ENCODE data around the gene SAMD1. TPM values are rescaled to one million over a fixed set of nuclear protein-coding genes. Genes with fewer than 3 reads are reported as not detected.

The SAMD1 gene
- polyA plus RNA-seq, 1 donor (not counting 4 experiments of a cell fraction or from before 2014, with no cell fraction given), result 5.3 TPM

GRCh38 chr19:14111486-14111885 is 20.9 kb upstream of the SAMD1 start:
- TF ChIP-seq EZH2 (IDR thresholded peaks at IDR 0.05; ENCODE audit: low read length) (no peak), CTCF (optimal IDR thresholded peaks at IDR 0.05 in 1 of 3, IDR thresholded peaks at IDR 0.05 in 1 of 3, conservative IDR thresholded peaks at IDR 0.05 in 1 of 3; ENCODE audit: extremely low read depth in 1 of 3, insufficient read depth in 2 of 3, low read length in 3 of 3) (no peak)
- DNase-seq (ENCODE audit: low read depth, low spot score) (no peak), FAIRE-seq (no peak)
- dilution Hi-C loops (cut with MboI; ENCODE audit: extremely low pct_ligation_motif_present, low sequenced_read_pairs), result no loop called here
- no peak overlapping the region for H2AFZ ChIP-seq (ENCODE audit: control insufficient read depth, low read length)
- no peaks in the 10 kb centered on the region for H3K9me3 ChIP-seq (ENCODE audit: control insufficient read depth, low read depth, low read length)
- no peak overlapping the region for H3K4me3 ChIP-seq (ENCODE audit: control insufficient read depth in 2 of 3, extremely low read depth in 1 of 3, insufficient read depth in 2 of 3, low read depth in 1 of 3, low read length in 3 of 3)
- H3K9me1 ChIP-seq (ENCODE audit: control insufficient read depth, extremely low read depth, insufficient read depth, low read length), result no peaks in the 10 kb centered on the region
- H3K4me2 ChIP-seq (ENCODE audit: control insufficient read depth, extremely low read depth, insufficient read depth, low read depth, low read length), result no peak overlapping the region
- H4K20me1 ChIP-seq (ENCODE audit: control insufficient read depth, extremely low read depth, insufficient read depth, low read length), result no peaks in the 10 kb centered on the region
- H3K9ac ChIP-seq (ENCODE audit: control insufficient read depth, extremely low read depth, insufficient read depth, low read length), result no peak overlapping the region
- H3K79me2 ChIP-seq (ENCODE audit: control insufficient read depth, insufficient read depth, low read length), result peaks cover 3% of the 10 kb centered on the region
- no peak overlapping the region for H3K27ac ChIP-seq (ENCODE audit: control insufficient read depth, insufficient read depth, low read length)
- peaks cover 4 to 6% of the 10 kb centered on the region in 2 experiments for H3K36me3 ChIP-seq (ENCODE audit: control insufficient read depth in 2 of 2, extremely low read depth in 1 of 2, insufficient read depth in 2 of 2, low read length in 2 of 2)
- peaks cover 2% of the 10 kb centered on the region for H3K4me1 ChIP-seq (ENCODE audit: control insufficient read depth, extremely low read depth, insufficient read depth, low read length)
- no peaks in the 10 kb centered on the region for H3K27me3 ChIP-seq (ENCODE audit: control insufficient read depth, extremely low read depth, insufficient read depth, low read length)

GRCh38 chr19:14110650-14111049 is 20.1 kb upstream of the SAMD1 start:
- Histone ChIP-seq H3K9ac (ENCODE audit: control insufficient read depth, extremely low read depth, insufficient read depth, low read length) (no peak overlapping the region), H3K36me3 (ENCODE audit: control insufficient read depth in 2 of 2, extremely low read depth in 1 of 2, insufficient read depth in 2 of 2, low read length in 2 of 2) (peaks cover 4 to 10% of the 10 kb centered on the region in 2 experiments), H3K9me1 (ENCODE audit: control insufficient read depth, extremely low read depth, insufficient read depth, low read length) (no peaks in the 10 kb centered on the region), H3K4me1 (ENCODE audit: control insufficient read depth, extremely low read depth, insufficient read depth, low read length) (no peaks in the 10 kb centered on the region), H4K20me1 (ENCODE audit: control insufficient read depth, extremely low read depth, insufficient read depth, low read length) (no peaks in the 10 kb centered on the region), H3K4me2 (ENCODE audit: control insufficient read depth, extremely low read depth, insufficient read depth, low read depth, low read length) (no peak overlapping the region), H3K27ac (ENCODE audit: control insufficient read depth, insufficient read depth, low read length) (no peak overlapping the region), H3K9me3 (ENCODE audit: control insufficient read depth, low read depth, low read length) (no peaks in the 10 kb centered on the region), H2AFZ (ENCODE audit: control insufficient read depth, low read length) (no peak overlapping the region), H3K27me3 (ENCODE audit: control insufficient read depth, extremely low read depth, insufficient read depth, low read length) (no peaks in the 10 kb centered on the region), H3K4me3 (ENCODE audit: control insufficient read depth in 2 of 3, extremely low read depth in 1 of 3, insufficient read depth in 2 of 3, low read depth in 1 of 3, low read length in 3 of 3) (no peak overlapping the region), H3K79me2 (ENCODE audit: control insufficient read depth, insufficient read depth, low read length) (no peaks in the 10 kb centered on the region)
- DNase-seq (ENCODE audit: low read depth, low spot score), result no peak
- FAIRE-seq, result no peak
- no peak for TF ChIP-seq CTCF (optimal IDR thresholded peaks at IDR 0.05 in 1 of 3, IDR thresholded peaks at IDR 0.05 in 1 of 3, conservative IDR thresholded peaks at IDR 0.05 in 1 of 3; ENCODE audit: extremely low read depth in 1 of 3, insufficient read depth in 2 of 3, low read length in 3 of 3)
- TF ChIP-seq EZH2 (IDR thresholded peaks at IDR 0.05; ENCODE audit: low read length), result no peak
- dilution Hi-C loops (cut with MboI; ENCODE audit: extremely low pct_ligation_motif_present, low sequenced_read_pairs), result no loop called here
